Measurements from ENCODE around the gene SLC18A3. TPM values are rescaled to one million over a fixed set of nuclear protein-coding genes. Genes with fewer than 3 reads are reported as not detected.
A peak's percentile ranks its signal among the peaks of the same experiment; 100 is the strongest.

The SLC18A3 gene
- total RNA-seq, 1 experiment from 2014 or later, result not detected

DNA sequence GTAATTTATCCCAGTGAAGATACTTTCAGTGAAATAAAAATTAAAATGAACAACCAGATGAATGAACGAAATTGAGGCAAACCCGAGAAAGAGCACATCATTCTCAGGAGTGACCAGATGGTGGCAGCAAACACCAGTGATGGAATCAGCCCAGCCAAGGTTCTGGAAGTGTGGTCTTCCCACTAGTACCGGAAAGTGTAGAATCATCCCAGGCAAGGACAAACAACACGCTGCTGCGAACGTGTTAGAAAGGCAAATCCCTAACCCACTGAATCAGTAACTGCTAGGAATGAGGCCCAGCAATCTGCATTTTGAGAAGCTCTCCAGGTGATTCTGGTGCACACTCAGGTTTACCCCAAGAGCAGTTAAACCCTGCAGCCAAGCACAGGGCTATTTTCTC is 15.5 kb upstream of the SLC18A3 start:
- CTCF ChIA-PET, result interaction anchor here (1.5 kb wide), 1 partner anchor 187 kb away, joined by 5 read pairs; no protein-coding TSS in a partner anchor
- no peak overlapping the region for H3K27ac ChIP-seq (ENCODE audit: low read length)
- DNase-seq (ENCODE audit: low read depth, low spot score) (peak; percentile 53), ATAC-seq (peak; percentile 64)
- intact Hi-C loops (cut with micrococcal nuclease; ENCODE audit: unreplicated experiment) (loop anchor here (5.0 to 10.0 kb wide), 3 partner anchors 188 to 628 kb away; no protein-coding TSS in a partner anchor), in situ Hi-C loops (cut with HindIII; ENCODE audit: low pct_unique_long_range_greater_than_20kb, low sequenced_read_pairs) (no loop called here)
- H3K4me3 ChIP-seq (ENCODE audit: low read depth in 2 of 2, low read length in 2 of 2), result no peak overlapping the region
- BruUV-seq (replicated peaks), result no TSS peak
- H3K4me1 ChIP-seq (ENCODE audit: control insufficient read depth, insufficient read depth, low read length), result peaks cover 2% of the 10 kb centered on the region; the same call in 1 of the 2 replicates
- peaks cover 2% of the 10 kb centered on the region; the same call in 1 of the 2 replicates for H3K27me3 ChIP-seq (ENCODE audit: control insufficient read depth, insufficient read depth, low read length)
- H3K36me3 ChIP-seq (ENCODE audit: control insufficient read depth, insufficient read depth, low read length), result no peaks in the 10 kb centered on the region
- no peaks in the 10 kb centered on the region for H3K9me3 ChIP-seq (ENCODE audit: control insufficient read depth, insufficient read depth, low read depth, low read length)
- POLR2A ChIA-PET, result no interaction called here
- TF ChIP-seq, protein P1, sequence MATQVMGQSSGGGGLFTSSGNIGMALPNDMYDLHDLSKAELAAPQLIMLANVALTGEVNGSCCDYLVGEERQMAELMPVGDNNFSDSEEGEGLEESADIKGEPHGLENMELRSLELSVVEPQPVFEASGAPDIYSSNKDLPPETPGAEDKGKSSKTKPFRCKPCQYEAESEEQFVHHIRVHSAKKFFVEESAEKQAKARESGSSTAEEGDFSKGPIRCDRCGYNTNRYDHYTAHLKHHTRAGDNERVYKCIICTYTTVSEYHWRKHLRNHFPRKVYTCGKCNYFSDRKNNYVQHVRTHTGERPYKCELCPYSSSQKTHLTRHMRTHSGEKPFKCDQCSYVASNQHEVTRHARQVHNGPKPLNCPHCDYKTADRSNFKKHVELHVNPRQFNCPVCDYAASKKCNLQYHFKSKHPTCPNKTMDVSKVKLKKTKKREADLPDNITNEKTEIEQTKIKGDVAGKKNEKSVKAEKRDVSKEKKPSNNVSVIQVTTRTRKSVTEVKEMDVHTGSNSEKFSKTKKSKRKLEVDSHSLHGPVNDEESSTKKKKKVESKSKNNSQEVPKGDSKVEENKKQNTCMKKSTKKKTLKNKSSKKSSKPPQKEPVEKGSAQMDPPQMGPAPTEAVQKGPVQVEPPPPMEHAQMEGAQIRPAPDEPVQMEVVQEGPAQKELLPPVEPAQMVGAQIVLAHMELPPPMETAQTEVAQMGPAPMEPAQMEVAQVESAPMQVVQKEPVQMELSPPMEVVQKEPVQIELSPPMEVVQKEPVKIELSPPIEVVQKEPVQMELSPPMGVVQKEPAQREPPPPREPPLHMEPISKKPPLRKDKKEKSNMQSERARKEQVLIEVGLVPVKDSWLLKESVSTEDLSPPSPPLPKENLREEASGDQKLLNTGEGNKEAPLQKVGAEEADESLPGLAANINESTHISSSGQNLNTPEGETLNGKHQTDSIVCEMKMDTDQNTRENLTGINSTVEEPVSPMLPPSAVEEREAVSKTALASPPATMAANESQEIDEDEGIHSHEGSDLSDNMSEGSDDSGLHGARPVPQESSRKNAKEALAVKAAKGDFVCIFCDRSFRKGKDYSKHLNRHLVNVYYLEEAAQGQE (IDR thresholded peaks at IDR 0.05; ENCODE audit: insufficient read depth in 1 of 2, low read depth in 2 of 2, low read length in 1 of 2), result no peak
- TF ChIP-seq, protein P2, sequence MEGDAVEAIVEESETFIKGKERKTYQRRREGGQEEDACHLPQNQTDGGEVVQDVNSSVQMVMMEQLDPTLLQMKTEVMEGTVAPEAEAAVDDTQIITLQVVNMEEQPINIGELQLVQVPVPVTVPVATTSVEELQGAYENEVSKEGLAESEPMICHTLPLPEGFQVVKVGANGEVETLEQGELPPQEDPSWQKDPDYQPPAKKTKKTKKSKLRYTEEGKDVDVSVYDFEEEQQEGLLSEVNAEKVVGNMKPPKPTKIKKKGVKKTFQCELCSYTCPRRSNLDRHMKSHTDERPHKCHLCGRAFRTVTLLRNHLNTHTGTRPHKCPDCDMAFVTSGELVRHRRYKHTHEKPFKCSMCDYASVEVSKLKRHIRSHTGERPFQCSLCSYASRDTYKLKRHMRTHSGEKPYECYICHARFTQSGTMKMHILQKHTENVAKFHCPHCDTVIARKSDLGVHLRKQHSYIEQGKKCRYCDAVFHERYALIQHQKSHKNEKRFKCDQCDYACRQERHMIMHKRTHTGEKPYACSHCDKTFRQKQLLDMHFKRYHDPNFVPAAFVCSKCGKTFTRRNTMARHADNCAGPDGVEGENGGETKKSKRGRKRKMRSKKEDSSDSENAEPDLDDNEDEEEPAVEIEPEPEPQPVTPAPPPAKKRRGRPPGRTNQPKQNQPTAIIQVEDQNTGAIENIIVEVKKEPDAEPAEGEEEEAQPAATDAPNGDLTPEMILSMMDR (IDR thresholded peaks at IDR 0.05), result peak; percentile 91

DNA sequence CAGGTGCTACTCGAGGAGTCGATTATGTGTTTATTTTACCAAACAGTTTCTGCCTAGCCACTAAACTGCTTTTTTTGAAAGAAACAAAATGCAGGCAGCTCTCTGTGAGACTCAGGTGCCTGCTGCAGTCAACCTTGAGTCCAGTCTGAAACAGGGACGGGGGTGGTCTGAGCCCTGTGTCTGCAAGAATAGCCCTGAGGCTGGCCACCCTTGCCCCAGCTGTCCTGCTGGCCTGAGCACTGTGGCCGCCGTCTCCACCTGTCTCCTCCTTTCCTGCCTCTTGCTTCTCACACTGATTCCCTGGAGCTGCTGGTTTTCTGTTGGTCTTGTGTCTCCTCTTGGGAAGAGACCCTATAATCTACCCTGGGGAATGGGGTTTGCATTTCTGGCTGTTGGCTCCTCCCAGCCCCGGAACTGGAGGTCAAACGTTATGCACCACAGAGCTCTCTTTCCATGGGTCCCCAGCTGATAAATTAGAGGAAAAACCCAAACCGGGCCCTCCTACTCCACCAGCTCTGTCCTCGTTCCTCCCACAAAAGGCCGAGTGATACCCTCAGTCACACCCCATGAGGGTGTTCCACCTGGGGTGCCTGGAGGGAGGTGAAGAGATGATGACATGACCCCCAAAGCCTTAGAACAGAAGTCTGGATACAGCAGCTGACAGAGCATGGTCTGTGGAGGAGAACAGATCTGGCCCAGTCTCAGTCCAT is 15.0 kb upstream of the SLC18A3 start:
- Histone ChIP-seq H3K4me1 (ENCODE audit: control insufficient read depth, insufficient read depth, low read length) (peaks cover 2% of the 10 kb centered on the region; the same call in 1 of the 2 replicates), H3K27me3 (ENCODE audit: control insufficient read depth, insufficient read depth, low read length) (peaks cover 2% of the 10 kb centered on the region; the same call in 1 of the 2 replicates), H3K9me3 (ENCODE audit: control insufficient read depth, insufficient read depth, low read depth, low read length) (no peaks in the 10 kb centered on the region), H3K36me3 (ENCODE audit: control insufficient read depth, insufficient read depth, low read length) (no peaks in the 10 kb centered on the region), H3K4me3 (ENCODE audit: low read depth in 2 of 2, low read length in 2 of 2) (no peak overlapping the region), H3K27ac (ENCODE audit: low read length) (no peak overlapping the region)
- no peak for TF ChIP-seq SIN3A (IDR thresholded peaks at IDR 0.05; ENCODE audit: borderline replicate concordance, insufficient read depth, low read depth, low read length)
- TF ChIP-seq, protein P1 (IDR thresholded peaks at IDR 0.05; ENCODE audit: insufficient read depth in 1 of 2, low read depth in 2 of 2, low read length in 1 of 2), result no peak
- TF ChIP-seq, protein P2 (IDR thresholded peaks at IDR 0.05), result no peak
- no peak for TF ChIP-seq TCF7L2 (IDR thresholded peaks at IDR 0.05; ENCODE audit: low read depth, low read length)
- TF ChIP-seq POLR2AphosphoS5 (IDR thresholded peaks at IDR 0.05; ENCODE audit: low read depth, low read length), result no peak
- in situ Hi-C loops (cut with HindIII; ENCODE audit: low pct_unique_long_range_greater_than_20kb, low sequenced_read_pairs), result no loop called here
- ATAC-seq (0 out of 2 replicates have a peak, but pooled peaks have one; percentile 24), DNase-seq (ENCODE audit: low read depth, low spot score) (no peak)
- ChIA-PET POLR2A (no interaction called here), CTCF (interaction anchor here (1.3 to 1.5 kb wide), 2 partner anchors 11 to 188 kb away, joined by 3 to 5 read pairs; no protein-coding TSS in a partner anchor)
- intact Hi-C loops (cut with micrococcal nuclease; ENCODE audit: unreplicated experiment), result loop anchor here (10.0 kb wide), 1 partner anchor 320 kb away; no protein-coding TSS in a partner anchor
- BruUV-seq (replicated peaks), result no TSS peak
